ENCODE results near the gene HEXA. TPM values are rescaled to one million over a fixed set of nuclear protein-coding genes. Genes with fewer than 3 reads are reported as not detected.

HEXA gene
- total RNA-seq, 4 donors from 2014 or later, result 51.0 to 59.3 (median 53.6) TPM

DNA sequence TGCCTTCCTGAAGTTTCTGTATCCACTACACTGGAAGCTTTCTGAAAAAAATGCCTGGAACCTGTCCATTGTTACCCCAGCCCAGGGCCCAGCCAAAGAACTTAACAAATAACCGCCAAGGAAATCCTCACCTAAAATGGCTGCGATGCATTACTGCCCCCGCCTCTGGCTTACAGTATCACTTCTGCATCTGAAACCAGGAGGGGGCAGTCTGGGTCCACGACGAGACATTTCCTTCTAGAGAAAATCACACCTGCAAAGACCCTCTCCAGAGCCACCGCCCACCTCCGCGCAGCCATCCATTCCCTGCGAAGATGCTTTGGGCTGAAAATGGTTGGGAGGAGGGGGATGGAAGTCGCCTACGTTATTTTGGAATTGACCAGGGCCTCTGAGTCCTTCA is 33.4 kb downstream of the HEXA start:
- intact Hi-C loops (cut with DNase I), result no loop called here
- 57% methylated on average over 11 of the region's 11 CpGs for WGBS

DNA sequence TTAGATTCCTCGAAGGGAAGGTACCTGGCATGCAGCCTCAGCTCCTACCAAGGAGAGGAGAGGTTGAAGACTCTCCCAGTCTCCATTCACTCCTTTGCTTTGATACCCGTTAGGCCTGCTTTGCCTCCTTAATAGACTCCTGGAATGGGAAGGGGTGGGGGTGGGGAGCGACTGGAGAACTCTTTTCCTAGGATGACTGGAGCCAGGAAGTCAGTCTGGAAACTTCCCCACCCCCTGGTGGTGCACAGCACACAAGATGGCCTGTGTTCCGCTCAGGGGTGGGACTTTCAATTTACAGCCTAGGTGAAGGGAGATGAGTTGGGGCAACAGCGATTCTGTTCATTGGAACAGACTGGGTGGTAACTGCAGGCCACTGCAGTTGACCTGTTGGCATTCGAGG is 34.5 kb downstream of the HEXA start:
- no peak overlapping the region for H3K4me3 ChIP-seq
- no peaks in the 10 kb centered on the region for H3K27me3 ChIP-seq
- H3K4me1 ChIP-seq, result peaks cover 6 to 21% (median 21%) of the 10 kb centered on the region in 4 donors
- no peak for DNase-seq (ENCODE audit: extremely low spot score)
- WGBS, result 83% methylated on average over 6 of the region's 6 CpGs
- H3K27ac ChIP-seq (replicated peaks in 1 of 4), result no peak overlapping the region
- H3K9me3 ChIP-seq, result no peaks in the 10 kb centered on the region
- H3K36me3 ChIP-seq, result peaks cover 17 to 49% (median 37%) of the 10 kb centered on the region in 4 donors
- intact Hi-C loops (cut with DNase I), result no loop called here
- TF ChIP-seq POLR2AphosphoS5 (IDR thresholded peaks at IDR 0.05), result no peak
- no peak for TF ChIP-seq CTCF (IDR thresholded peaks at IDR 0.05)

More for the DNA sequence above, 33.4 kb downstream of the HEXA start:
- no peak for DNase-seq (ENCODE audit: extremely low spot score)
- Histone ChIP-seq H3K27me3 (no peaks in the 10 kb centered on the region), H3K4me3 (no peak overlapping the region), H3K4me1 (peaks cover 6 to 21% (median 21%) of the 10 kb centered on the region in 4 donors), H3K27ac (replicated peaks in 1 of 4) (no peak overlapping the region), H3K9me3 (no peaks in the 10 kb centered on the region), H3K36me3 (peaks cover 24 to 58% (median 47%) of the 10 kb centered on the region in 4 donors)
- peak in 2 of 3 experiments; percentile 21 to 38 for TF ChIP-seq CTCF (IDR thresholded peaks at IDR 0.05)
- TF ChIP-seq POLR2A (IDR thresholded peaks at IDR 0.05; ENCODE audit: low read depth), result no peak

GRCh38 chr15:72340366-72340765 is 35.4 kb downstream of the HEXA start:
- intact Hi-C loops (cut with DNase I), result no loop called here
- Histone ChIP-seq H3K36me3 (peaks cover 8 to 45% (median 27%) of the 10 kb centered on the region in 4 donors), H3K9me3 (no peaks in the 10 kb centered on the region), H3K27ac (replicated peaks in 1 of 4) (peak overlapping the region; percentile 77 to 84 (median 80)), H3K4me1 (peaks cover 6 to 21% (median 21%) of the 10 kb centered on the region in 4 donors), H3K4me3 (no peak overlapping the region), H3K27me3 (no peaks in the 10 kb centered on the region)
- DNase-seq (ENCODE audit: extremely low spot score), result no peak
- no peak for TF ChIP-seq POLR2AphosphoS5 (IDR thresholded peaks at IDR 0.05)
- TF ChIP-seq EP300 (IDR thresholded peaks at IDR 0.05), result no peak
- no peak for TF ChIP-seq POLR2A (IDR thresholded peaks at IDR 0.05; ENCODE audit: low read depth)
- no peak for TF ChIP-seq CTCF (IDR thresholded peaks at IDR 0.05)
- WGBS, result 100% methylated on average over 1 of the region's 1 CpG

DNA sequence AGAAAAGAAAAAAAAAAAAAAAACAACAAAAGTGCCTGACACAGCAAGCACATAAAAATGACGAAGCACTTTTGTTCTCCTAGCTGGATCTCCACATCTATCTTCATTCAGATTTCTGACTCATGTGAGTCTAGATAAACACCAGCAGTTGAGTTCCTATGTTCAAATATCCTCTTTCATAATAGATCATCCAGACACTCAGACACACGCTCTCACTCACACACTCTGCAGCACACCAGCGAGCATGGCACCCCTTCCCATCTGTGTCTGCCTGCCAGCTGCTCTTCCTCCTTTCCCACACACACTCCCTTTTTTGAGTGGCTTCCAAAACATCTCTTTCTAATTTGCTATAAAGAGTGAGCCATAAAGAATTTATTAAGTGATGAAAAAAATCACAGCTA is 36.0 kb downstream of the HEXA start:
- WGBS, result 26% methylated on average over 3 of the region's 3 CpGs
- intact Hi-C loops (cut with DNase I), result no loop called here
- H3K4me3 ChIP-seq, result no peak overlapping the region
- peaks cover 6 to 21% (median 21%) of the 10 kb centered on the region in 4 donors for H3K4me1 ChIP-seq
- H3K27me3 ChIP-seq, result no peaks in the 10 kb centered on the region
- H3K27ac ChIP-seq (replicated peaks in 1 of 4), result peak overlapping the region; percentile 77 to 84 (median 80)
- peaks cover 2 to 40% (median 21%) of the 10 kb centered on the region in 4 donors for H3K36me3 ChIP-seq
- H3K9me3 ChIP-seq, result no peaks in the 10 kb centered on the region
- DNase-seq (ENCODE audit: extremely low spot score), result no peak
- TF ChIP-seq EP300 (IDR thresholded peaks at IDR 0.05) (no peak), POLR2A (IDR thresholded peaks at IDR 0.05; ENCODE audit: low read depth) (no peak), POLR2AphosphoS5 (IDR thresholded peaks at IDR 0.05) (peak; percentile 53 to 54), CTCF (IDR thresholded peaks at IDR 0.05) (no peak)

Data from esophagus muscularis mucosa (tissue), 4 donors.